ENCODE results near the gene TMEM91.
A peak's percentile ranks its signal among the peaks of the same experiment; 100 is the strongest.

The TMEM91 gene

DNA sequence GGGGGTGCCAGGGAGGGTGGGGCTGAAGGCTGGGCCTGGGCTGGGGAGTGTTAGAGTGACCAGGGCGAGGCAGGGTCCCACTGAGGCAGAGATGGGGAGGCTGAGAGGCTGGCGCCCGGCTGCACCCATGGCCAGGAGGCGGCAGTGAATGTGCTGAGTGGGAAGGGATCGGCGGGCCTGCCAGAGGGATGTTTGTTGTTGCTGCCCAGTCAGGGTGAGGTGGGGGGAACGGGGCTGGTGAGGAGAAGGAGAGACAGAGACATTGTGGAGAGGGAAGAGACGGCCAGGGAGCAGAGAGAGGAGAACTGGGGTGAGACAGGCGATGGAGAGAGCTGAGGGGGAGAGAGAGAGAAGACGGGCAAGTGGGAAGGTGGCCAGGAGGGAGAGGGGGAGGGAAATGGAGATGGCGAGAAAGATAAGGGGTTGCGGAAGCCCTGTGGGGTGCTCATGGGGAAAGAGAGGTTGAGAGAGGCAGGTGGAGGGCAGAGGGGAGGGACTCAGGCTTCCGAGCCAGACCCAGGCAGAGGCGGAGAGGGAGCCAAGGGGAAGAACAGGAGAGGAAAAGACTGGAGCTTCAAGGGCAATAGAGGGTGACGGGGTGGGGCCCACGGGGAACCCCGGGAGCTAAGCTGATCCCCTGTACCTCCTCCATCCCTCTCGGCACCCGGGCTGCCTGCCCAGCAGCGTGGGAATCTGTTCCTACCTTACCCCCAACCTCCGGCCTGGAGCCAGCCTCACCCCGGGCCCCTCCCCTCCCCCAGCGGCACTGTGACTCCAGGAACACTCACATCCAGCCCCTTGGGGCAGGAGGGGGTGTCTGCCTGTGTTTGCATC, 51.5 kb downstream of the TMEM91 start:
- DNase-seq, result peak in 6 of 51 donors; percentile 1 to 31 (median 23)

DNA sequence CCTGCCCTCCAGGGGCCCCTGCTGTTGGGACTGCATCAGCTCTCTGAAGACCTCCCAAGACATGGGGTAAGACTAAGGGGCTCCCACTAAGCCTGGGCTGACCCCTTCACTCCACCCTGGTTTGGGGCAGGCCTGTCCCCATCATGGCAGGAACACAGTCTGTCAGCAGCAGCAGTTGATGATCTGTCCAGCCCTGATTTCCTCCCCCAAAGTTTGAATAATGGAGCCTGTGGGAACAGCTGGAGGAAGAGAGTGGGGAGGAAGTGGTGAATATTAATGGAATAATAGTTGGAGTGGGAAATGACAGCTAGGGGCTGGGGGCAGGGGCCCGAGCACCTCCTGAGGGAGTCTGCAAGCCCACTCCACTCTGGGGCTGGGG, 52.1 kb downstream of the TMEM91 start:
- DNase-seq, result no peak

DNA sequence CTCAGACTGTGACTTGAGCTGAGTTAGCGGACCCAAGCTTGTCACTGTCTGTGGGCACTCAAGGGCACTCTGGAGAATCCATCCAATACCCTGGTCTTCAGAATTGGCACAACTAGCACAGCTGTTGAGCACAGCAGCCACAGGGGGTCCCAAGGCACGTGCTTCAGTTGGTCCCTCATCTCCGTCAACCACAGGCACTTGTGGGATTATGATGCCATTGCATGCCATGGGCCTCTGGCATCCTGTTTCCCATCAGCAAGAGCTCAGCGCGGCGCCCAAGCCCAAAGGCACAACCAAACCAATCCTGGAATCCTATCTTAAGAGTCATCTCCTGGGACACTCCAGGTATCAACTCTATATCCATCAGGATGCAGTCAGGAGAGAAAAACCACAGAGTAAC, 54.6 kb downstream of the TMEM91 start:
- no peak for DNase-seq

DNA sequence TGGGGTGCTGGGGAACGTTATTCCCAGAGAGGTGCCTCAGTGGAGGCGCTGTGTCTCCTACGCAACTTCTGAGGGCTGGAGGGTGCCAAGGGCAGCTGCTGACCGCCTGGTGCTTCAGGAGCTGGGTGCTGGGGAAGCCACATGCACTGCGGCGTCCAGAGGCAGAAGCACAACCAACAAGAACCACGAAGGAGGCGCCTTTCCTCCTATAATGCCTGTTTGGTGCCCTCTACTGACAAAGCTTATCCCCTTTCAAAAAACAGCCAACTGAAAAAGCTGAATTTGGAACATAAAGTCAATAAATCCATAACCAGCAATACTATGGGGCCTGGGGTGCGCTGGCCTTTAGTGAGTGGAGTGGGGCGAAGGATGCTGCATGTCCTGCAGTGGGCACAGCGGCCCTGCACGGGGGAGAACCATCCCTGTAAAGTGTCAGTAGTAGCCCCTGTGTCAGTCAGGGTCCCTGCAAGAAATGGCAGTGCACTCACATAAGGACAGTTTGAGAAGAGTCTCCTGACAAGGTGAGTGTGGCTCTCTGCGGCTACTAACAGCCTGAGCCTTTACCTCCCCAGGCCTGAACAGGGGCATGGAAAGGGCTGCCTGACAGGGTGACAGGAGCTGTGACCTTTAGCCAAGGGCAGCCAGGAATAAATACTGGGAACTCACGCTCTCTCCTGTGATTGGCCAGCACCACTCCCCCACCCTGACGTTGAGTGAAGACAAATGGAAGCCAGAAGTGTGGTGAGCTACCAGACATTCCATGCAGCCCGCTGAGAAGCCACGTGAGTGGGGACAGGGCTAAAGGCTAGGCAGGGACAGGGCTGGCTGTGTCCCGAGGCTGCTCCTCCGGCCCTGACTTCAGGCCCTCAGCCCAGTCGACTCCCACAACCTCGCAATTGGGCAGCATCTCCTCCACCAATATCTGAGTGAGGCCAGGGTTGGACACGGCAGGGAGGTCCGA, 55.4 kb downstream of the TMEM91 start:
- DNase-seq, result peak in 4 of 51 donors; percentile 7 to 19 (median 14)

DNA sequence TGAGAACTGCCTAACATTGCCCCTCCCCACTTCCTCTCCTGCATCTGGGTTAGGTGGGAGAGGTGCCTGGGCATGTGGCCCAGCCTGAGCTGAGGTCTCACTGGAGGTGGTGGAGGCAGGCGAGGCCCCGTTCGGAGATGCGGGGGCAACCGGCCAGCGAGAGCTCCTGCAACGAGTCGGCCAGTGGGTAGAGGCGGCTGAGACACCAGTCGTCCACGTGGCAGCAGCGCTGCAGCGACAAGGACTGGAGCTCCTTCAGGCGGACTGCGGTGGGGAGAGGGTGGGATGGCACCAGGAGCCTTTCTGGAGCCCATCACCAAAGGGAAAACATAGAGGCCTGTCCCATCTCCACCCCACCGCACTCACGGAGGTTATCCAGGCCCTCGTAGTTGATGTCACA, 56.8 kb downstream of the TMEM91 start:
- peak in 1 of 51 donors; percentile 34 for DNase-seq
